Neural progenitor cell (in vitro differentiated cells): ENCODE data around the gene CEP170B.

Experiments used
- EZH2 ChIP-seq: fragments of 200-600 bp; sonication (generic); IDR thresholded peaks from 2 replicates; pipeline ENCODE4 v1.6.1; 2017; ENCODE audit warnings: antibody characterized with exemption, mild to moderate bottlenecking, moderate library complexity
- TF ChIP-seq, protein P1 (sequence below): fragments of 200-600 bp; sonication (generic); IDR thresholded peaks from 2 replicates; pipeline ENCODE4 v1.5.1; 2017; ENCODE audit warnings: antibody characterized with exemption, mild to moderate bottlenecking

DNA sequence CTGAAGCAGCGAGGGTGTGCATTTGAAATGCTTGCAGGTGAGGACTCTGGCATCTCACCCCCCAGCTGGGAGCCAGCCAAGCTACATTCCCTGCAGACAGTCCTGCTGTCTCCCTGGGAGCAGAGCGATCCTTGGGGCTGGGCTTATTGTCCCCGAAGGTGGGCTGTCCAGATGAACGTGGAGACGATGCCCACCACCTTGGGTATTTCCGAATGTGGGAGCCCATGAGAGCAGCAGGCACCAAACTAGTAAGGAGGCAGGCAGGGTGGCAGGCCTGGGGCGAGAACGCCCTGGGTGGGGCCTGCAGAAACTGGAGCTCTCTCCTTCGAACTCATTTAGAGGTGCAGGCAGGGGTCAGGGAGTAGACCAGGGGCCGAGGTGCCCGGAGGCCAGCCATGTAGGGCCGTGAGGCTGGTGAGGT, 45.7 kb upstream of the CEP170B start:
- TF ChIP-seq, protein P1, sequence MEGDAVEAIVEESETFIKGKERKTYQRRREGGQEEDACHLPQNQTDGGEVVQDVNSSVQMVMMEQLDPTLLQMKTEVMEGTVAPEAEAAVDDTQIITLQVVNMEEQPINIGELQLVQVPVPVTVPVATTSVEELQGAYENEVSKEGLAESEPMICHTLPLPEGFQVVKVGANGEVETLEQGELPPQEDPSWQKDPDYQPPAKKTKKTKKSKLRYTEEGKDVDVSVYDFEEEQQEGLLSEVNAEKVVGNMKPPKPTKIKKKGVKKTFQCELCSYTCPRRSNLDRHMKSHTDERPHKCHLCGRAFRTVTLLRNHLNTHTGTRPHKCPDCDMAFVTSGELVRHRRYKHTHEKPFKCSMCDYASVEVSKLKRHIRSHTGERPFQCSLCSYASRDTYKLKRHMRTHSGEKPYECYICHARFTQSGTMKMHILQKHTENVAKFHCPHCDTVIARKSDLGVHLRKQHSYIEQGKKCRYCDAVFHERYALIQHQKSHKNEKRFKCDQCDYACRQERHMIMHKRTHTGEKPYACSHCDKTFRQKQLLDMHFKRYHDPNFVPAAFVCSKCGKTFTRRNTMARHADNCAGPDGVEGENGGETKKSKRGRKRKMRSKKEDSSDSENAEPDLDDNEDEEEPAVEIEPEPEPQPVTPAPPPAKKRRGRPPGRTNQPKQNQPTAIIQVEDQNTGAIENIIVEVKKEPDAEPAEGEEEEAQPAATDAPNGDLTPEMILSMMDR: no peak
- no peak for TF ChIP-seq EZH2
